Ectodermal cell (in vitro differentiated cells): ENCODE measurements around the gene C19orf38. TPM values are rescaled to one million over a fixed set of nuclear protein-coding genes. Genes with fewer than 3 reads are reported as not detected.

Experiments used
- H3K27ac ChIP-seq: 2 replicates; pipeline ENCODE4 v1.7.0; 2013; ENCODE audit warnings: mild to moderate bottlenecking, low read depth, low read length; ENCODE audit not compliant: insufficient read depth, poor library complexity, severe bottlenecking
- H3K27me3 ChIP-seq: 2 replicates; pipeline ENCODE4 v1.7.0; 2013; ENCODE audit warnings: mild to moderate bottlenecking, low read length; ENCODE audit not compliant: insufficient read depth, control insufficient read depth, poor library complexity, severe bottlenecking
- H3K36me3 ChIP-seq: one replicate; pipeline ENCODE4 v1.7.0; 2013; ENCODE audit warnings: low read length; ENCODE audit not compliant: control insufficient read depth, insufficient read depth
- H3K4me1 ChIP-seq: one replicate; pipeline ENCODE4 v1.7.0; 2013; ENCODE audit warnings: low read length; ENCODE audit not compliant: control insufficient read depth, insufficient read depth
- H3K4me3 ChIP-seq: 2 replicates; pipeline ENCODE4 v1.7.0; 2013; ENCODE audit warnings: low read depth, low read length, control low read depth; ENCODE audit not compliant: insufficient read depth
- H3K9me3 ChIP-seq: 2 replicates; pipeline ENCODE4 v1.7.0; 2013; ENCODE audit warnings: mild to moderate bottlenecking, low read length, moderate library complexity; ENCODE audit not compliant: control insufficient read depth
- WGBS, 2 experiments: methylation state at CpG; one replicate each; pipeline ENCODE4 v1.1.7; 2013; ENCODE audit warnings: missing lambda C conversion rate in 2 of 2; 5-methylcytosine and 5-hydroxymethylcytosine counted together
- polyA plus RNA-seq, 4 experiments: library from polyadenylated mRNA; stranded (reverse); fragments of 50-300 nt; gene quantifications; one replicate each; pipeline ENCODE4 v1.2.3, GENCODE V29; 2013

The C19orf38 gene
- not detected for polyA plus RNA-seq (2013, experiment 1 of 4)
- not detected for polyA plus RNA-seq (2013, experiment 2 of 4)
- polyA plus RNA-seq (2013, experiment 3 of 4), result 0.64 TPM
- 0.24 TPM for polyA plus RNA-seq (2013, experiment 4 of 4)

- H3K27ac ChIP-seq, result no peak within 1 kb of the TSS
- H3K9me3 ChIP-seq, result no peaks in the 10 kb centered on the region
- H3K27me3 ChIP-seq, result no peaks in the 10 kb centered on the region
- WGBS, 2 experiments, result 80 to 84% methylated on average over 14 of the region's 14 CpGs
- no peaks in the 10 kb centered on the region for H3K36me3 ChIP-seq
- no peak within 1 kb of the TSS for H3K4me3 ChIP-seq
- H3K4me1 ChIP-seq, result no peaks in the 10 kb centered on the region
Observed at GRCh38 chr19:10848230-10848856, at the start of gene C19orf38. Gene C19orf38 (plus strand): TSS chr19:10848415. CDS start chr19:10848509, 94 bp downstream.

GRCh38 chr19:10800488-10800887, 47.7 kb upstream of the C19orf38 start:
- 95 to 96% methylated on average over 9 of the region's 9 CpGs for WGBS, 2 experiments
- no peak overlapping the region for H3K4me3 ChIP-seq
- H3K27me3 ChIP-seq, result no peaks in the 10 kb centered on the region
- H3K27ac ChIP-seq, result no peak overlapping the region
- peaks cover 43% of the 10 kb centered on the region for H3K36me3 ChIP-seq
- no peaks in the 10 kb centered on the region for H3K4me1 ChIP-seq
- no peaks in the 10 kb centered on the region for H3K9me3 ChIP-seq

- Histone ChIP-seq H3K36me3 (peaks cover 34% of the 10 kb centered on the region), H3K27ac (no peak overlapping the region), H3K27me3 (no peaks in the 10 kb centered on the region), H3K4me3 (no peak overlapping the region), H3K9me3 (no peaks in the 10 kb centered on the region), H3K4me1 (no peaks in the 10 kb centered on the region)
- 94 to 96% methylated on average over 5 of the region's 5 CpGs for WGBS, 2 experiments
Observed at GRCh38 chr19:10802479-10802878, 45.7 kb upstream of the C19orf38 start.

GRCh38 chr19:10803252-10803651, 45.0 kb upstream of the C19orf38 start:
- WGBS, 2 experiments, result 95 to 97% methylated on average over 9 of the region's 9 CpGs
- H3K27me3 ChIP-seq, result no peaks in the 10 kb centered on the region
- H3K4me3 ChIP-seq, result no peak overlapping the region
- H3K9me3 ChIP-seq, result no peaks in the 10 kb centered on the region
- peaks cover 34% of the 10 kb centered on the region for H3K36me3 ChIP-seq
- no peaks in the 10 kb centered on the region for H3K4me1 ChIP-seq
- H3K27ac ChIP-seq, result no peak overlapping the region

- H3K27me3 ChIP-seq, result no peaks in the 10 kb centered on the region
- no peaks in the 10 kb centered on the region for H3K4me1 ChIP-seq
- 94 to 96% methylated on average over 11 of the region's 11 CpGs for WGBS, 2 experiments
- no peak overlapping the region for H3K4me3 ChIP-seq
- peaks cover 30% of the 10 kb centered on the region for H3K36me3 ChIP-seq
- H3K27ac ChIP-seq, result no peak overlapping the region
- H3K9me3 ChIP-seq, result no peaks in the 10 kb centered on the region
Observed at GRCh38 chr19:10805065-10805757, 43.0 kb upstream of the C19orf38 start.

- no peaks in the 10 kb centered on the region for H3K27me3 ChIP-seq
- peaks cover 24% of the 10 kb centered on the region for H3K36me3 ChIP-seq
- no peaks in the 10 kb centered on the region for H3K9me3 ChIP-seq
- 94 to 97% methylated on average over 11 of the region's 11 CpGs for whole genome bisulfite sequencing, 2 experiments
- H3K4me3 ChIP-seq, result no peak overlapping the region
- H3K4me1 ChIP-seq, result no peaks in the 10 kb centered on the region
- H3K27ac ChIP-seq, result no peak overlapping the region
Observed at GRCh38 chr19:10805758-10806247, 42.4 kb upstream of the C19orf38 start.

GRCh38 chr19:10808937-10809649, 39.1 kb upstream of the C19orf38 start:
- H3K4me3 ChIP-seq, result no peak overlapping the region
- H3K27me3 ChIP-seq, result no peaks in the 10 kb centered on the region
- H3K36me3 ChIP-seq, result peaks cover 5% of the 10 kb centered on the region
- H3K9me3 ChIP-seq, result no peaks in the 10 kb centered on the region
- H3K4me1 ChIP-seq, result no peaks in the 10 kb centered on the region
- 94 to 96% methylated on average over 10 of the region's 10 CpGs for WGBS, 2 experiments
- no peak overlapping the region for H3K27ac ChIP-seq

GRCh38 chr19:10809651-10810285, 38.4 kb upstream of the C19orf38 start:
- Histone ChIP-seq H3K27me3 (no peaks in the 10 kb centered on the region), H3K36me3 (peaks cover 5% of the 10 kb centered on the region), H3K4me1 (no peaks in the 10 kb centered on the region), H3K9me3 (no peaks in the 10 kb centered on the region), H3K27ac (no peak overlapping the region), H3K4me3 (no peak overlapping the region)
- WGBS, 2 experiments, result 96 to 97% methylated on average over 15 of the region's 15 CpGs

- WGBS, 2 experiments, result 94 to 95% methylated on average over 17 of the region's 17 CpGs
- Histone ChIP-seq H3K27ac (no peak overlapping the region), H3K36me3 (peaks cover 5% of the 10 kb centered on the region), H3K27me3 (no peaks in the 10 kb centered on the region), H3K9me3 (no peaks in the 10 kb centered on the region), H3K4me3 (no peak overlapping the region), H3K4me1 (no peaks in the 10 kb centered on the region)
Observed at GRCh38 chr19:10811391-10812111, 36.7 kb upstream of the C19orf38 start.
